Activated T-helper 1 cell treated with anti-CD3 and anti-CD28 coated beads, Interleukin-2, amount 50 U/mL, for 16 hours (primary cell): ENCODE data around the gene PHC1.

Experiments
- DNase-seq, 2 donors: peaks; one replicate each; pipeline ENCODE4 v3.0.0-alpha.2; 2020; ENCODE audit warnings: low read depth in 1 of 2, low spot score in 1 of 2

The PHC1 gene

GRCh38 chr12:8949342-8950220, 35.3 kb downstream of the PHC1 start, which contains the start of gene M6PR:
Gene M6PR, minus strand, starts transcription at chr12:8949645. Its CDS starts 3,241 bp downstream, at chr12:8946404.
- DNase-seq = peak; percentile 75 to 81

GRCh38 chr12:8950221-8950527, 35.9 kb downstream of the PHC1 start:
- no peak for DNase-seq

- DNase-seq = no peak
Measured at GRCh38 chr12:8950702-8951478, 36.6 kb downstream of the PHC1 start.

GRCh38 chr12:8951744-8952143, 37.4 kb downstream of the PHC1 start:
- no peak for DNase-seq

- DNase-seq = peak; percentile 19 to 25
Measured at GRCh38 chr12:8953773-8954402, 39.6 kb downstream of the PHC1 start.

- no peak for DNase-seq
Measured at GRCh38 chr12:8956073-8956472, 41.8 kb downstream of the PHC1 start.

- no peak for DNase-seq
Measured at GRCh38 chr12:8956772-8957171, 42.5 kb downstream of the PHC1 start.

GRCh38 chr12:8957561-8957960, 43.3 kb downstream of the PHC1 start:
- no peak for DNase-seq

- DNase-seq = no peak
Measured at GRCh38 chr12:8958066-8958465, 43.8 kb downstream of the PHC1 start.

GRCh38 chr12:8960176-8960575, 45.9 kb downstream of the PHC1 start:
- DNase-seq = no peak

- DNase-seq = no peak
Measured at GRCh38 chr12:8968761-8969160, 54.5 kb downstream of the PHC1 start.

- no peak for DNase-seq
Measured at GRCh38 chr12:8969861-8970411, 55.6 kb downstream of the PHC1 start.

GRCh38 chr12:8970432-8970831, 56.1 kb downstream of the PHC1 start:
- no peak for DNase-seq

GRCh38 chr12:8980137-8980536, 65.8 kb downstream of the PHC1 start:
- no peak for DNase-seq

GRCh38 chr12:8985213-8985754, 71.0 kb downstream of the PHC1 start:
- DNase-seq = no peak

GRCh38 chr12:8987163-8987562, 72.9 kb downstream of the PHC1 start:
- no peak for DNase-seq

GRCh38 chr12:8987685-8988084, 73.4 kb downstream of the PHC1 start:
- no peak for DNase-seq

GRCh38 chr12:8989413-8989812, 75.1 kb downstream of the PHC1 start, which contains the start of gene KLRG1:
Gene KLRG1, plus strand, starts transcription at chr12:8989546. Its CDS starts 90 bp downstream, at chr12:8989636.
- DNase-seq = no peak
